Activated CD4-positive, alpha-beta T cell treated with anti-CD3 and anti-CD28 coated beads, Interleukin-2, amount 10 ng/mL, durations not matched to agents 7 days and 5 days (primary cell): Measurements from ENCODE around the gene BPIFB1. TPM values are rescaled to one million over a fixed set of nuclear protein-coding genes. Genes with fewer than 3 reads are reported as not detected.

Experiments
- CTCF ChIA-PET: fragments of 350-600 bp; sonication (Branson Sonifier 250); formaldehyde crosslinking; loops from one replicate; lab custom pipeline; 2021; ENCODE audit warnings: antibody characterized with exemption; lab: Charles Lee
- POLR2A ChIA-PET: fragments of 350-600 bp; sonication (Branson Sonifier 250); formaldehyde crosslinking; loops from one replicate; lab custom pipeline; 2021; ENCODE audit warnings: antibody characterized with exemption; lab: Charles Lee
- DNase-seq: peaks from one replicate; pipeline ENCODE4 v3.0.0-alpha.2; 2020
- H3K27ac Mint-ChIP-seq: one replicate; pipeline ENCODE4 v1.8.0; 2021; ENCODE audit warnings: mild to moderate bottlenecking, moderate library complexity, mixed read lengths
- H3K27me3 Mint-ChIP-seq: one replicate; pipeline ENCODE4 v1.8.0; 2021; ENCODE audit warnings: mixed read lengths
- H3K36me3 Mint-ChIP-seq: one replicate; pipeline ENCODE4 v1.8.0; 2021; ENCODE audit warnings: low read depth, mixed read lengths
- H3K4me1 Mint-ChIP-seq: one replicate; pipeline ENCODE4 v1.8.0; 2021; ENCODE audit warnings: mixed read lengths
- H3K4me3 Mint-ChIP-seq: one replicate; pipeline ENCODE4 v1.8.0; 2021; ENCODE audit warnings: mild to moderate bottlenecking, moderate library complexity, mixed read lengths
- H3K9me3 Mint-ChIP-seq: one replicate; pipeline ENCODE4 v1.8.0; 2021; ENCODE audit warnings: mixed read lengths
- total RNA-seq, 2 experiments: library from RNA; stranded (reverse); gene quantifications; one replicate each; pipeline ENCODE4 v1.2.3, GENCODE V29; 2021

Gene BPIFB1
- total RNA-seq, 2 experiments from 2014 or later, result not detected

DNA sequence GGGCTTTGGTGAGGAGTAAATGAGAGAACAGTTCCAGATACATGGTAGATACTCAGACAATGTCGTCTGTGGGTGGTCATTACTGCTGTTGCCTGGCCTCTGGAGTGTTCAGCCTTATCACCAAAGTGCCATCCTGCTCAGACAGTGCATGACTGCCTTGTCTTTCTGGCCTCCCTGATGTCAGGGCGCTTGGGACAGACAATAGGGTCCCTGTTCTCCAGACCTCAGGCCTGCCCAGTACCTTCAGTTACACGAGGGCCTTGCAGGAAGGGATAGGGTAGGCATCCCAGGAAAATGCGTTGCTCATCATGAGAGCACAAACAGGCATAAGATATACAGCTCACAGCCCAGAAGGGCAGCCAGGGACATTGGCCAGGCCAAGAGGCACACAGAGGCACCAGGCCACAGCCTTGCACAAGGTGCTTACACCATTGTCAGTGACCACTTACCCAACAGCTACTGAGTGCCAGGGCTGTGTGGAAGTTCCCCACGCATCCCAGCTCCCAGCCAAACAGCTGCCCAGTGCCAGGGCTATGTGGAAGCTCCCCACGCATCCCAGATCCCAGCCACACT is 27.4 kb downstream of the BPIFB1 start:
- Mint-ChIP-seq H3K4me3 (no peak overlapping the region), H3K9me3 (peaks cover 2% of the 10 kb centered on the region), H3K27me3 (no peaks in the 10 kb centered on the region), H3K27ac (no peak overlapping the region), H3K36me3 (no peaks in the 10 kb centered on the region), H3K4me1 (no peaks in the 10 kb centered on the region)
- CTCF ChIA-PET, result no interaction called here
- no peak for DNase-seq
- POLR2A ChIA-PET, result no interaction called here

DNA sequence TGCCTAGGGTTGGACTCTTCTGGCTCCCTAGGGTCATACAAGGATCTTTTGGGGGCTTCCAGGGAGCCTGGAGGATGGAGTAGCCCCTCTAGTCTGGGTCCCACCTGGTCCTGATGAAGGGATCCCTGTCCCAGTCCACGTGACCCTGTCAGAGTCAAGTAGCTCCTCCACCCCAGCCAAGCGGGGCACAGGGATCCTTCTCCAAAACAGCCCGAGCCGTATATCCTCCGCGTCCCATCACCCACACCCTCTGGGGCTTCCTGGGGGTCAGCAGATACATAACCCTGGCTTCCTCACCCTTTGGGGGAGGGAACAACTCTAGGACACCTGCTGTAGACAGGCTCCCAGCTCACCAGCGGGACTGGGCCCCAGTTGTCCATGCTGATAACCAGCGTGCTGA is 28.0 kb downstream of the BPIFB1 start:
- Mint-ChIP-seq H3K9me3 (peaks cover 2% of the 10 kb centered on the region), H3K4me3 (no peak overlapping the region), H3K27ac (no peak overlapping the region), H3K27me3 (no peaks in the 10 kb centered on the region), H3K4me1 (no peaks in the 10 kb centered on the region), H3K36me3 (no peaks in the 10 kb centered on the region)
- ChIA-PET CTCF (no interaction called here), POLR2A (no interaction called here)
- DNase-seq, result no peak

DNA sequence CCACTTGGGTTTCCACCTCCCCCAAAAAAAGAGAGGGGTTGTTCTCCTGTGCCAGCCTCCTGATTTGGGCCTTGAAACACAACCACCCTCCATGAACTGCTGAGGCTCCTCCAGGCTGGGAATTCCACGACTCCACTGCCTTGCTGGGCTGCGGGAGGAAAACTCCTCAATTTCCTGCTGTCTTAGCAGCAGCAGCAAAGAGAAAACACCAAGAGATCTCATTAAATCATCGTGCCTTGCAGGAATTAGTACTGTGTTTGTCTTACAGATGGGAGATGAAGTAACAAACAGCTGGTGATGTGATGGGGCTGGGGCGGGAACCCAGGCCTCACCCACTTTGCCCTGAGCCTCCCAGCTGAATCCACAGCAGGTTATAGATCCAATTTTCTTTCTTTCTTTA is 29.0 kb downstream of the BPIFB1 start:
- no peak overlapping the region for H3K27ac Mint-ChIP-seq
- H3K36me3 Mint-ChIP-seq, result no peaks in the 10 kb centered on the region
- POLR2A ChIA-PET, result no interaction called here
- DNase-seq, result no peak
- CTCF ChIA-PET, result no interaction called here
- no peaks in the 10 kb centered on the region for H3K27me3 Mint-ChIP-seq
- no peak overlapping the region for H3K4me3 Mint-ChIP-seq
- peaks cover 2% of the 10 kb centered on the region for H3K9me3 Mint-ChIP-seq
- no peaks in the 10 kb centered on the region for H3K4me1 Mint-ChIP-seq

DNA sequence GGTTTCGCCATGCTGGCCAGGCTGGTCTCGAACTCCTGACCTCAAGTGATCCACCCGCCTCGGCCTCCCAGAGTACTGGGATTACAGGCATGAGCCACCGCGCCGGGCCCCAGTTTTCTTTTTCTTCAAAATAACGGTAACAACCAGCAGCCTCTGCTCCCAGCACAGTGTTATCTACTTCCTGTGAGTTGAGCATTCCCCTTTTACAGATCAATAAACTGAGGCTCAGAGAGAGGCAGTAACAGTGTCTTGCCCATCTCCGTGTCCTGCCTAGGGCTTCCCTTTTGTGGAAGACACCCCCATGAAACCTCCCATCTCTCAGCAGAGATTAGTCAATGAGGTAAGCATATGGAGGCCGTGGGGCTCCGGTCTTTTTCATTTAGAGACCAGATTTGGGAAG is 29.6 kb downstream of the BPIFB1 start:
- Mint-ChIP-seq H3K4me1 (no peaks in the 10 kb centered on the region), H3K4me3 (no peak overlapping the region), H3K9me3 (peaks cover 2% of the 10 kb centered on the region), H3K36me3 (no peaks in the 10 kb centered on the region), H3K27ac (no peak overlapping the region), H3K27me3 (no peaks in the 10 kb centered on the region)
- CTCF ChIA-PET, result no interaction called here
- no peak for DNase-seq
- POLR2A ChIA-PET, result no interaction called here

DNA sequence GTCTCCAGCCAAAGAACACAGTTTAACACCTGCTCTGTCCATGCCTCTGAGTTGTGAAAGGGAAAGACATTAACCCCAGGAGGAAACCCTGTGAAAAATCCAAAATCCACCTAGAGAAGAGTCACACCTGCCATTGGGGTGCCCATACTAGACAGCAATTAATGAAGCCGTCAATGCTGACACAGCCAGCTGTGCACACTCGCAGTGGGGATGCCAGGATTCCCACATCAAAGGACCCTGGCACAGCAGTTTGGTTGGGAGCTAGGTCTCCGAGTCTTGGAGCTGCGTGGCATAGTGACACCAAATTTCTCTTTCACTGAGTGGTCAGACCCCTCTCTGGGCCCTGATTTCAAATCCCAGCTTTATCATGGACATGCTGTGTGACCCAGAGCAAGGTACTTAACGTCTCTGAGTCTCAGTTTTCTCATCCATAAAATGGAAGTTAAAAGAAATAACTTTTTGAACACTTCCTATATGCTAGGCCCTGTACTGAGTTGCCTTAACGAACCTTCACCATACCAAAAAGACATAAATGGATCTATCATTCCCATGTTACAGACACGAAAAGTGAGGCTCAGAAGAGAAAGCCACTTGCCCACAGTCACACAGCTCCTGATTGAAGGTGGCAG is 30.8 kb downstream of the BPIFB1 start:
- Mint-ChIP-seq H3K27me3 (no peaks in the 10 kb centered on the region), H3K27ac (no peak overlapping the region), H3K9me3 (no peaks in the 10 kb centered on the region), H3K4me3 (no peak overlapping the region), H3K36me3 (no peaks in the 10 kb centered on the region), H3K4me1 (no peaks in the 10 kb centered on the region)
- ChIA-PET POLR2A (no interaction called here), CTCF (no interaction called here)
- DNase-seq, result no peak

DNA sequence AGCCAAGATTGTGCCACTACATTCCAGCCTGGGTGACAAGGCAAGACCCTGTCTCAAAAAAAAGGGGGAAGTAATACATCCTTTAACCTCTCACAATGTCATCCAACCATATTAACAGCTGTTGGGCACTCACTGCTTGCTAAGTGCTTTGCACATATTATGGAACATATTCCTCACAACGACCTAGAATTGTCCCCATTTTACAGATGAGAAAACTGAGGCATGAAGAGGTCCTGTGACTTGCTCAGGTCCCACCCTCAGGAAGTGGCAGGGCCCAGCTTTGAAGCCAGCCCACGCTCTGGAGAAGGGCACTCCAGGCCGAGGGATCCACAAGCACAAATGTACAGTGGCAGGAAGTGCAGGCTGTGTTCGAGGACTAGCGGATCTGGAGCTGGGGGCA is 33.3 kb downstream of the BPIFB1 start:
- POLR2A ChIA-PET, result no interaction called here
- Mint-ChIP-seq H3K4me3 (no peak overlapping the region), H3K4me1 (no peaks in the 10 kb centered on the region), H3K27ac (no peak overlapping the region), H3K36me3 (no peaks in the 10 kb centered on the region), H3K9me3 (no peaks in the 10 kb centered on the region), H3K27me3 (no peaks in the 10 kb centered on the region)
- DNase-seq, result no peak
- CTCF ChIA-PET, result no interaction called here

DNA sequence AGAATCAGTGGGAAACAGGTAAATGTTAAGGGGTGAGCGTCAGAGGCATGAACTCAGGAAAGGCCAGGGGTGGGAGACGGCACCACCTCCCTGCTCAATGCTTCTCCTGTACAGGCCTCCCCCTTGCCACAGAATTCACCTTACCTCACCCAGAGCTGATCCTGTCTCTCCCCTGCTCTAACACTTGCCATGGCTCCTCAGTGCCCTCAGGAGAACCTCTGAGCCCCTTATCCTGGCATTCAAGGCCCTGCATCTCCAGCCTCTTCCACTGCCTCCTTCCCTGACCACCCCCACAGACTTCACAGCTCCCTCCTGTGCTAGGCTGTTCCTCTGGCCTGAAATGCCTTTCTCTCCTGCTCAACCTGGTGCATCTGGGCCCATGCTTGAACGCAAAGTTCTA is 33.9 kb downstream of the BPIFB1 start:
- Mint-ChIP-seq H3K27ac (no peak overlapping the region), H3K4me1 (no peaks in the 10 kb centered on the region), H3K36me3 (no peaks in the 10 kb centered on the region), H3K9me3 (no peaks in the 10 kb centered on the region), H3K27me3 (no peaks in the 10 kb centered on the region), H3K4me3 (no peak overlapping the region)
- CTCF ChIA-PET, result no interaction called here
- POLR2A ChIA-PET, result no interaction called here
- DNase-seq, result no peak

DNA sequence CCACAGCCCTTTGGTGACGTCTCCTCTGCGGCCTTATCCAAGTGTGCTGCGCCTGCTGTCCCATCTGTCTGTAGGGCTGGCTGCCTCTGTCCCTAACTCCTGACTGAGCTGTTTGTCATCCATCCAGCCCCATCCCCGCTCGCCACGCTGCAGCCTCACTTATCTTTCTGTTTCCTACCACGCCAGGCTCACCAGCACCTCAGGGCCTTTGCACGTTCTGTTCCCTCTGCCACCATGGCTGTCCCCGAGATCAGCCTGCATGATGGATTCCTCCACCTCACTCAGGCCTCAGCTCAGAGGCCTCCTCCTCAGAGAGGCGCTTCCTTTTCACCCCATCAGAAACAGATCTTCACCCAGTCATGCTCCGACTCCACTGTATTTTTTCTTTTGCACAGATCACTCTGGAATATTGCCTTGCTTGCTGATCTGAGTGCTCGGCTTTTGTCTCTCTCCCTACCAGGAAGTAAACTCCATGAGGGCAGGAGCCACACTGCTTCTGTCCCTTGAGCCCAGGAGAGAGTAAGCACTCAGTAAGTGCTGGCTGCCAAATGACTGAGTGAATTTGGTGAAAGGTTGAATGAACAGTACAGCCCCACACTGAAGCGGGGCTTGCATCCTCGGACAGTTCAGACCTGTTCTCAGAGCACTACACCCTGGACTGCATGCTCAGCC is 34.5 kb downstream of the BPIFB1 start:
- H3K4me3 Mint-ChIP-seq, result no peak overlapping the region
- no peak for DNase-seq
- no peak overlapping the region for H3K27ac Mint-ChIP-seq
- ChIA-PET CTCF (no interaction called here), POLR2A (no interaction called here)
- H3K4me1 Mint-ChIP-seq, result no peaks in the 10 kb centered on the region
- H3K9me3 Mint-ChIP-seq, result no peaks in the 10 kb centered on the region
- H3K27me3 Mint-ChIP-seq, result no peaks in the 10 kb centered on the region
- no peaks in the 10 kb centered on the region for H3K36me3 Mint-ChIP-seq

DNA sequence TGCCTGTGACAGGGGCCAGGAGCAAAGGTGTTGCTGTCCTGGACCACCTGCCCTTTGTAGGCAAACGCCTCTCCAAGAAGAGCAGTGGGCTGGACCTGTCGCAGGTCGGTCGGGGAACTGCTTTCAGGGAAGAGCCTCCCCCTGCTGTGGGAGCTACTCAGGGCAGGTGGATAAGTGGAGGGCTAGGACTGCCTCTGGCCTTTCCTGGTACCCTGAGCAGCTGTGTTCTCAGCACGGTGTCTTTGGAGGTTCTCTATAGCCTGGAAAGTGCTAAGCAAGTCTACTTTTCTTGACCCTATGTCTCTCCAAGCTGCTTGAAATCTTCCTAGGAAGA is 35.0 kb downstream of the BPIFB1 start:
- Mint-ChIP-seq H3K4me3 (no peak overlapping the region), H3K4me1 (no peaks in the 10 kb centered on the region), H3K27ac (no peak overlapping the region), H3K9me3 (no peaks in the 10 kb centered on the region), H3K27me3 (no peaks in the 10 kb centered on the region), H3K36me3 (no peaks in the 10 kb centered on the region)
- CTCF ChIA-PET, result no interaction called here
- POLR2A ChIA-PET, result no interaction called here
- DNase-seq, result no peak

DNA sequence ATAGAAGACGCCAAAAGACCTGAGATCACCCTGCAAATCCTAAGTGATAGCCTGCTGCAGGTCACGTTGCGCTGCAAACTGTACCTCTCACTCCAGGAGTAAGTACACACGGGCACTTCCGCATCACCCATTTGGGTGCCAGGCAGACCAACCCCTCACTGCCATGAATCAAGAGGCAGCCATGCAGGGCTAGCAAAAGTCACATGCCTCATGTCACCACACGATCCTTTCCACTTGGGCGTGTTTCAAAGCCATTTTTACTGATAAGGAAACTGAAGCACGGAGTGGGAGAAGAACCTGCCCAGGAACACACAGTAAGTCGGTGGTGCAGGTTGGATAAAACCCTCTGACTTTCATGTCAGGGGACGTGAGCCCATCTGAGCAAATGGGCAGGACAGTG is 37.0 kb downstream of the BPIFB1 start:
- no peaks in the 10 kb centered on the region for H3K27me3 Mint-ChIP-seq
- POLR2A ChIA-PET, result no interaction called here
- no peaks in the 10 kb centered on the region for H3K9me3 Mint-ChIP-seq
- CTCF ChIA-PET, result no interaction called here
- DNase-seq, result no peak
- no peak overlapping the region for H3K27ac Mint-ChIP-seq
- H3K4me3 Mint-ChIP-seq, result no peak overlapping the region
- H3K4me1 Mint-ChIP-seq, result no peaks in the 10 kb centered on the region
- H3K36me3 Mint-ChIP-seq, result no peaks in the 10 kb centered on the region

DNA sequence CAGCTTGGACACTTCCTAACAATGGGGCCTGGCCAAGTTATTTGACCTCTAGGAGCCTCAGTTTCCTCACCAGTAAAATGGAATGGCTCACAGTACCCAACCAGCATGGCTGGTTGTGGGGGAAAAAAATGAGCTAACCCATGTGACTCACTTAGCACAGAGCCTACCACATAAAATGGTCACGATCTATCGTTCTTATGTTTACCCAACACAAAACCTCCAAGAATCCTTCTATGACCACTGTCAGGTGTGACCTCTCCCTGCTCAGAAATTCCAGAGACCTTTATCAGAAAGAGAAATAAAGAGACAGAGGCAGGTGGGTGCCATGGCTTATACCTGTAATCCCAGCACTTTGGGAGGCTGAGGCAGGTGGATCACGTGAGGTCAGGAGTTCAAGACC is 39.4 kb downstream of the BPIFB1 start:
- POLR2A ChIA-PET, result no interaction called here
- CTCF ChIA-PET, result no interaction called here
- H3K27ac Mint-ChIP-seq, result no peak overlapping the region
- H3K4me3 Mint-ChIP-seq, result no peak overlapping the region
- DNase-seq, result no peak
- H3K27me3 Mint-ChIP-seq, result no peaks in the 10 kb centered on the region
- no peaks in the 10 kb centered on the region for H3K36me3 Mint-ChIP-seq
- H3K9me3 Mint-ChIP-seq, result no peaks in the 10 kb centered on the region
- H3K4me1 Mint-ChIP-seq, result no peaks in the 10 kb centered on the region

DNA sequence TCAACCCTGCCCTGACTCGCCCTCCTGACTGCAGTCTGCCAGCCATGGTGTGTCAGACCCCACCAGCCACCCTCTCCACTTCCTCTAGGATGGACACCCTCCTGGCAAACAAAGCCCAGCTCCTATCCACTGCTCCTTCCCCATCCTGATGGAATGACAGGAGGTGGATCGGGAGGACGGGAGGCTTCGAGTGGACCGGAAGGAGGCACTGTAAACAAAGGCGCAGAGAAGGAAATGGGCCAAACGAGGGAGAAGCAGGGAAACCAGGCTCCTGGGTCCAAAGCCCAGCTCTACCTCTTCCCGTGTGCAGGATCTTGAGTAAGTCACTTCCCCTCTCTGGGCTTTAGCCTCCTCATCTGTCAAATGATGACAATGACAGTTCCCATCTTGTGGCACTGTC is 40.2 kb downstream of the BPIFB1 start:
- Mint-ChIP-seq H3K4me1 (no peaks in the 10 kb centered on the region), H3K27me3 (no peaks in the 10 kb centered on the region)

DNA sequence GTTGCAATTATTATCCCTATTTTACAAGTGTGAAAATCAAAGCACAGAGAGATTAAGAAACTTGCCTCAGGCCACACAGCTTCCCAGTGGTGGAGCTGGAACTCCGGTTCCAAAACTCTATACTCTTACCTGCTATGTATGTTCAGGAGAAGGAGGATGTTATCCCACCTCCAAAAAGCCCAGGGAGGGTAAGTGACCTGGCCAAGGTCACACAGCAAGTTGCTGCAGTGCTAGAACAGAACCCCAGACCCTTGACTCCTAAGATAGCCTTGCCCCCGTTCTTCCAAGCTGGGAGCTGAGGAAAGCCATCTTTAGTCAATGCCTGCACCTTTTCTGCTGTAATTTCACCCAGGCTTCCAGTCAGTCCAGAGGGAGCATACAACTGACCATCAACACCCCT is 42.3 kb downstream of the BPIFB1 start:
- Mint-ChIP-seq H3K4me1 (no peaks in the 10 kb centered on the region), H3K36me3 (no peaks in the 10 kb centered on the region), H3K27me3 (peaks cover 6% of the 10 kb centered on the region), H3K9me3 (no peaks in the 10 kb centered on the region), H3K27ac (no peak overlapping the region), H3K4me3 (no peak overlapping the region)
- CTCF ChIA-PET, result no interaction called here
- no peak for DNase-seq
- POLR2A ChIA-PET, result no interaction called here

More for the DNA sequence above, 40.2 kb downstream of the BPIFB1 start:
- Mint-ChIP-seq H3K36me3 (no peaks in the 10 kb centered on the region), H3K4me3 (no peak overlapping the region), H3K9me3 (no peaks in the 10 kb centered on the region), H3K27ac (no peak overlapping the region)
- ChIA-PET CTCF (no interaction called here), POLR2A (no interaction called here)
- DNase-seq, result no peak
